HG02763 (cell line): ENCODE data around the gene NTN3.

ENCODE experiments used
- ATAC-seq: cut with Tn5 transposase; IDR thresholded peaks from one replicate; pipeline ENCODE4 v1.9.1; 2021; ENCODE audit warnings: mild to moderate bottlenecking, moderate library complexity; ENCODE audit not compliant: unreplicated experiment

Gene NTN3

DNA sequence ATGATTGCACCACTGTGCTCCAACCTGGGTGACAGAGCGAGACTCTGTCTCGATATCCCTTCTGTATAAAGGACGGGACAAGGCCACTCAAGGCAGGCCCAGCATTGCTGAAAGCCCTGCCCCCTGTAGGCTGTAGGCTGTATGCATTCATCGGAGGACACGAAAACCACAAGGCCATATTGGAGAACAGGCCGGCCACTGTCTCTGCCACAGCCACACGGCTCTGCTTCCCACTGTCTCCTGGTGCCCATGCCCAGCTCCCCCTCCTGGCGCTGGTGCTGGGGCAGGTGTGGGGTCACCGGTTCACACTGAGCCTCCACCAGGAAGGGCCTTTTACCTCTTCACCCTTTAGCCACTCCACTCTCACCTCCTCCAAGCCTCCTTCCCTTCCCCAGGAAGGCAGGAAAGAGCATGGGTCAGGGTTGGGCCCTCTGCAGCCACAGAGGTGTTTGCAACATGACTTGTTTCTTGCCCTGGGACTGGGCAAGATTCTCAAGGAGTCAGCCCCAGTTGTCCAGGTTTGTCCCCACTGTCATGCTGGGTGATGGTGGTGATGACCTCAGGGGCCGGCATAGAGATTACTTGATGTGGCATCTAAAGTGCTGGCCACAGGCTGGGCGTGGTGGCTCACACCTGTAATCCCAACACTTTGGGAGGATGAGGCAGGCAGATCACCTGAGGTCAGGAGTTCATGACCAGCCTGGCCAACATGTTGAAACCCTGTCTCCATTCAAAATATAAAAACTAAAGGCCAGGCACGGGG lies 5.3 kb upstream of the NTN3 start:
- no peak for ATAC-seq

DNA sequence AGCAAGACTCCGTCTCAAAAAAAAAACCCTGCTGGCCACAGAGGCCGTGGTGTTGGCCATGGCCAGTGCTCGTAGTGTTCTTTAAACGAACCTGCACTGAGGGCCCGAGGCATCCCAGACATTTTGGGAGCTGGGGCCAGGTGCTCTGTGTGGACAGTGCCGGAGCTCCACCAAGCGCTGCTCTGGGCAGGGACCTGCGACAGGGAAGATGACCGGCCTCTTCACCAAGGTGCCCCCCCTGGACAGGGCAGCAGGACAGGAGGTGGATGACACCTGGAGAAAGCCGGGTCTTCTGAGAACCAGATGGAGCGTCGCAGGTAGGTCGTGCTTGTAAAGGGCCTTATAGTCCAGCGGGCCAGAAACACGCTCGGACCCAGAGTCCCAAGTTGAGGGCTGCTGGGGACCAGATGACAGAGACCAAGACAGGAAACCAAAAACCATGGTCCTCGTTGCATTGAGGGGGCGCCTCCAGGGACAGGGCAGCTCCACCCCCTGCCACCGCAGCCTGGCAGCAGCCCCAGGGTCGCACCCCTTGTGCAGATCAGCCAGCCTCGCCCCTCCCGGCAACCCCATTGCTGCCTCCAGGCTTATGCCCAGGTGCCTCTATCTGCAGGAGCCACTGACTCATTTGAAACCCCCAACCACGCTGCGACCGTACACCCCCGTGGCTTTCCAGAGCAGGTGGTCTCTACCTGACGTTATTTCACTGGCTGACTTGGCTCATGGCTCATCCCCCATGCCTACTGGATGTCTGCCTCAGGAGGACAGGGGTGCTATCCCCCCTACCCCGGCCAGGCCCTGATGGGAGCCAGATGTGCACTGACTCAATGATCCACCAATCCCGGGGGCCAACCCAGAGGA lies 4.2 kb upstream of the NTN3 start:
- no peak for ATAC-seq

DNA sequence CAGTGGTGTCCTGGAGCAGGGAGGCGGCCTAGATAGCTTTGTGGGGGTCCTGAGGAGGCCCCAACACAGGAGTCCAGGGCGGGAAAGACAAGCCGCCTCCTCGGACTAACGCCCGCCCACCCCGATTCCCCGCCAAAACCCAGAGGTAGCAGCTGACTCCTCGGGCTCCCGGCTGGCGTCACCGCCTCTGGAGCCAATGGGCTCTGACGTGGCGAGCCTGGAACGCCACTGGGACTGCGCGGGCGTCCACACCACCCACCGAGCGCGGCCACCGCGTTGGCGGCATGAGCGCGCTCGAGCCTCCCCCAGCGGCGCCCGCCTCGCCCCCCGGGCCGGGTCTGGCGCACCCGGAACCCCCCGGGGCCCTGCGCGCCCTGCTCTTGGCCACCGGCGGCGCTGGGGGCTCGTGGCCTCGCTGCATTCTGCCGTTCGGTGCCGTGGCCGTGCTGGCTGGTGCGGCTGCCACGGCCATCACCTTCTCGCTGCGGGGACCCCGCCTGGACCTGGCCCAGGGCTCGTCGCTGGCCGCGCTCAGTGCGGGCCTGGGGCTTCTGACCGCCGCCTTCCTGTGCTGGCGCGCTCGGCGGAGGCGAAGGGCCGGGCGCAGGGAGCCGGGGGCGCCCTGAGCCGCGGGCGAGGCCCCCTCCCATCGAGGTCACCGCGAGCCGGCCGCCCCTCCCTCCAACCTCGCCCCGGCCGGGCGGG lies 3.4 kb upstream of the NTN3 start:
- no peak for ATAC-seq

DNA sequence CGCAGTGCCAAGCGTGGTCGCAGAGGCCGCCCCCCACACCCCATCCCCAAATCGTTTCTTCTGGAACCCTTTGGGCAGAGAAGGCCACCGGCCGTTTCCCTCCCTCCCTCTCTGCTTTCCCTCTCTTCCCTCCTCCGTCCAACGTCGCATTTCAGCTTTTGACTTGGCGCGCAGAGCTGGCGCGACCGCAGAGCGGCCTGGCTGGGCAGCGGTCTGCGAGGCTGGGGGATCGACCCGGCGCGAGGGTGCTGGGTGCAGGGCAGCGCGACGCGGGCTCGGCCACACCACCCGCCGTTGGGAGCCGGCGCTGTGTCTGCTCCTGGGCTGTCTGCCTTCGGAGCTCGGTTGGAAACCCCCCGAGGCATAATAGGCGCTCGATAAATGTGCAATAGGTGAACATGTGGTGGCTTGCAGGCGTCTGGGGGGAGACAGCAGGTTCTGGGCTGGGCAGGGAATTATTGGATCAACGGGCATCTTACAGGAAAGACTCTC lies 2.8 kb upstream of the NTN3 start:
- ATAC-seq: no peak

DNA sequence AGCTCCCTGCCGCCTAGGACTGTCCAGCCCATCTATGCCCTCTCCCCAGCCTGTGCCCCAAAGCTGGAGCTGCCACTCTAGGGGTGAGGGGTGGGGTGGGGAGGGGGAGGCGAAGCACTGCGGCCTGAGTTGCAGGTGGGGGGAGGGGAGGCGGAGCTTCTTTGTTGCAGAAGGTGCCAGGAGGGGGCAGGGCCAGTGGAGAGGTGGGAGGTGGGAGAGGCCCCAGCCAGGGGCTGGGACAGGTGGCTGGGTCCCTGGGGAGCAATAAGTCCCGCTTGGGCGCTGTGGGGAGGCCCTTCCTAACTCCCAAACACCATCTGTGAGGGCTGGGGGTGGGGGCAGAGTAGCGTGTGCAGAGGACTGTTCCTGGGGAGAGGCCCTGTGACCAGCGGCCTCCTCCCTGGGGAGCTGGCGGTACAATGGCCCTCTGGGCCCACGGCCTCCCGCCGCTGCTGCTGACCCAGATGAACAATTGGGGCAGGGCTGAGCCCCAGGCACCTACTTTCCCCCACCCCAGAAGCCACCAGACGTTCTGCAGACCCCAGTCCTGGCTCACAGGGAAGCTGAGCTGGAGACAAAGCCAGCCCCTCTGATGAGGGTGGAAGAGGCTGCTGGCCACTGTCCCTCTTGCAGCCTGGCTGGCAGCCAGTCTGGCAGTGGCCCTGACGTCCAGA lies 2.2 kb upstream of the NTN3 start:
- ATAC-seq: no peak

DNA sequence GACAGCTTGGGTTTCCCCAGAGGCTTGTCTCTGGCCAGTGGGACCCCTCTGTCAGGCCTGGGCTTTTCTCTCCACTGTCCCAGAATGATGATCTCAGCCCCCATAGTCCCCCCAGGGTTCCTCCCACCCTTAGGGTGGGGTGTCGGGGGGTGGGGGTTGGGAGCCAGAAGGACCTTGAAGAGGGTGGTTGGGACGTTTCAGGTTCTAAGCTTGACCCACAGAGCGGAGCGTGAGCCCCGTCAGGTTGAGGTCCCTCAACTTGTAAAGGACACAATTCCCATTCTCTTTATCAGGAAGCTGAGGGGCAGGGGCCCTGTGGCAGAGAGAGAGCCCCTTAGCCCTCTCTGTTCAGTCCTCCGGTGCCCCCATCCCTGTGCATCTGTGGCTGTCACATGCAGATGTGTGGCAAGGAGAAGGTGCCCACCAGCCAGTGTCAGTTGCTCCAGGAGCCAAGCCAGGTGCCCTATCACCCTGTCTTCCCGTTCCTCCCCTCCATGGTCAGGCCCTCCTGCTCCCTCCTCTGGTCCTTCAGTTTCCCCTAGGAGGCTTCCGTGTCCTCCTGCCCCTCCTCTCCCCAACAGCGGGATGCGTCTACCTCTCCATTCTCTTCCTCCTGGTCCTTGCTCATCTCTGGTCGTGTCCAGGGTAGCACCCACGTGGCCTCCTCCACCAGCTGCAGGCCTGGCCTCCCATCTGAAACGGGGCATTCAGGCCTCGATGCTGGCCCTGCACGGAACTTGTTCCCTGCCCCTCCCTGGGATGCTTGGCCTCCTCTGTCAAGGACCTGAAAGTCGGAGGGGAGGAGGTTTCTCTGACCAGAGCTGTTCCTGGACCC lies 1.5 kb upstream of the NTN3 start:
- no peak for ATAC-seq

DNA sequence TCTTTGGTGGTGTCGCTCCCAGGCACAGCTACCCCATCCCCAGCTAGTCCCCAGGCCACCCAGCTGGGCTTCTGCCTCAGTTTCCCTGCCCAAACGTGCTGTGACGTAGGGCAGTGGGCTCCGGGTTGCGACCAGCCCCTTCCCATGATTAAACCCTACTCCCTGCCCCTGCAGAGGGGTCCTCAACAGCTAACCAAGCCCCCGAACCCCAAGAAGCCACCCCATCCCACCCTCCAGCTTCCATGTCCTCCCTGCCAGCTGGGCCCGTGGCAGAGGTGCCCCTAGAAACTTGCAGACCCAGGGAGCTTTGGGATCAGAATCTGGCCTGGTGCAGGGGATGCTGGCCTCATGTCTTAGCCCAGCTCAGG lies 879 bp upstream of the NTN3 start:
- ATAC-seq: no peak

DNA sequence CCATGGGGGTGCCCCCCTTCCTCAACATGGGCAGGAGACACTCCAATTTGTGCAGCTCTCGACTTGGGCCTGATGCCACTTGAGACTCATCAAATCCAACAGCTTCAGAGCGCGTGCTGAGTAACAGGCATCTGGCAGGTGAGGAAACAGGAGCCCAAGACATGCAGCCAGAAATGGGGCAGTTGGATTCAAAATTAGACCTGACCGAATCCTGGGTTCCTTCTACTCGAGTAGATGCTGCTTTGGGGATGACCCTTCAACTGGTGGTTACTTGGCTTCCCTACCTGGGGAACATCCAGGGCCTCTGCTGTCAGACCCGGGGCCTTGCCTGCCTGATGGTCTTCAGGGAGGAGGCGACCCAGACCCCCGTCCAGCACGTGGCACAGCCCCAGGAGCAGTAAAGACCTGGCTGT lies 488 bp upstream of the NTN3 start:
- ATAC-seq: no peak

DNA sequence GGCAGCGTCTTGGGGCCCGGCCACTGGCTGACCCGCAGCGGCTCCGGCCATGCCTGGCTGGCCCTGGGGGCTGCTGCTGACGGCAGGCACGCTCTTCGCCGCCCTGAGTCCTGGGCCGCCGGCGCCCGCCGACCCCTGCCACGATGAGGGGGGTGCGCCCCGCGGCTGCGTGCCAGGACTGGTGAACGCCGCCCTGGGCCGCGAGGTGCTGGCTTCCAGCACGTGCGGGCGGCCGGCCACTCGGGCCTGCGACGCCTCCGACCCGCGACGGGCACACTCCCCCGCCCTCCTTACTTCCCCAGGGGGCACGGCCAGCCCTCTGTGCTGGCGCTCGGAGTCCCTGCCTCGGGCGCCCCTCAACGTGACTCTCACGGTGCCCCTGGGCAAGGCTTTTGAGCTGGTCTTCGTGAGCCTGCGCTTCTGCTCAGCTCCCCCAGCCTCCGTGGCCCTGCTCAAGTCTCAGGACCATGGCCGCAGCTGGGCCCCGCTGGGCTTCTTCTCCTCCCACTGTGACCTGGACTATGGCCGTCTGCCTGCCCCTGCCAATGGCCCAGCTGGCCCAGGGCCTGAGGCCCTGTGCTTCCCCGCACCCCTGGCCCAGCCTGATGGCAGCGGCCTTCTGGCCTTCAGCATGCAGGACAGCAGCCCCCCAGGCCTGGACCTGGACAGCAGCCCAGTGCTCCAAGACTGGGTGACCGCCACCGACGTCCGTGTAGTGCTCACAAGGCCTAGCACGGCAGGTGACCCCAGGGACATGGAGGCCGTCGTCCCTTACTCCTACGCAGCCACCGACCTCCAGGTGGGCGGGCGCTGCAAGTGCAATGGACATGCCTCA lies 773 bp downstream of the NTN3 start:
- no peak for ATAC-seq

DNA sequence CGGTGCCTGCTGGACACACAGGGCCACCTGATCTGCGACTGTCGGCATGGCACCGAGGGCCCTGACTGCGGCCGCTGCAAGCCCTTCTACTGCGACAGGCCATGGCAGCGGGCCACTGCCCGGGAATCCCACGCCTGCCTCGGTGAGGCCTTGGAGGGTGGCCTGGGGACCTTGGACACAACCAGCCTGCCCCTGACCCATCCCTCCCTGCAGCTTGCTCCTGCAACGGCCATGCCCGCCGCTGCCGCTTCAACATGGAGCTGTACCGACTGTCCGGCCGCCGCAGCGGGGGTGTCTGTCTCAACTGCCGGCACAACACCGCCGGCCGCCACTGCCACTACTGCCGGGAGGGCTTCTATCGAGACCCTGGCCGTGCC lies 1.4 kb downstream of the NTN3 start:
- ATAC-seq: no peak

DNA sequence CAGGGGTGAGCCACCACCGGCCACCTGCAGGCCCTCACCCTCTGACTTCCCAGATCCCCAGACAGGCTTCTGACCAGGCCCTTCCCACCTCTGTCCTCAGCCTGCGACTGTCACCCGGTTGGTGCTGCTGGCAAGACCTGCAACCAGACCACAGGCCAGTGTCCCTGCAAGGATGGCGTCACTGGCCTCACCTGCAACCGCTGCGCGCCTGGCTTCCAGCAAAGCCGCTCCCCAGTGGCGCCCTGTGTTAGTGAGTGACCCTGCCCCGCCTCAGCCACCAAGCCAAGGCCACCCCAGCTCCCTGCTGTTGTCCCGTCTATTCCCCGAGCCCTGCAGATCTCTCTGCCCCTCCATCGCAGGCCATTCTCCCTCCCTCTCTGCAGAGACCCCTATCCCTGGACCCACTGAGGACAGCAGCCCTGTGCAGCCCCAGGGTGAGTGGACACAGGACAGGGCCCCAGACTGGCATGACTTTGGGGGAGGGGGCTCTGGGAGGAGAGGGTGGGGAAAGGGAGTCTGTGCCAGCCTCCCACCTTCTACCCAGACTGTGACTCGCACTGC lies 1.9 kb downstream of the NTN3 start:
- ATAC-seq: no peak

DNA sequence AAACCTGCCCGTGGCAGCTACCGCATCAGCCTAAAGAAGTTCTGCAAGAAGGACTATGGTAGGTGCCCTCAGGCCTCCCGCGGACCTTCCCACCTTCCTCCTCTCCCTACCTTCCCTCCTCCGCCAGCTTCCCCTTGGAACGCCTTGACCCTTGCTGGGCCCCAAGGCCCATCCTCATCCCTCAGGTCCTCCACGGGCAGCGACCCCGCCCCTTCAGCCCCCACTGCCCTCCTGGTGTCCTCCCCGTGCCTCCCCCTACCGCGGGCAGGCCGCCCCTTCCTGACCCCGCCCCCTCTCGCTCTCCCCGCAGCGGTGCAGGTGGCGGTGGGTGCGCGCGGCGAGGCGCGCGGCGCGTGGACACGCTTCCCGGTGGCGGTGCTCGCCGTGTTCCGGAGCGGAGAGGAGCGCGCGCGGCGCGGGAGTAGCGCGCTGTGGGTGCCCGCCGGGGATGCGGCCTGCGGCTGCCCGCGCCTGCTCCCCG lies 2.4 kb downstream of the NTN3 start:
- ATAC-seq: no peak

DNA sequence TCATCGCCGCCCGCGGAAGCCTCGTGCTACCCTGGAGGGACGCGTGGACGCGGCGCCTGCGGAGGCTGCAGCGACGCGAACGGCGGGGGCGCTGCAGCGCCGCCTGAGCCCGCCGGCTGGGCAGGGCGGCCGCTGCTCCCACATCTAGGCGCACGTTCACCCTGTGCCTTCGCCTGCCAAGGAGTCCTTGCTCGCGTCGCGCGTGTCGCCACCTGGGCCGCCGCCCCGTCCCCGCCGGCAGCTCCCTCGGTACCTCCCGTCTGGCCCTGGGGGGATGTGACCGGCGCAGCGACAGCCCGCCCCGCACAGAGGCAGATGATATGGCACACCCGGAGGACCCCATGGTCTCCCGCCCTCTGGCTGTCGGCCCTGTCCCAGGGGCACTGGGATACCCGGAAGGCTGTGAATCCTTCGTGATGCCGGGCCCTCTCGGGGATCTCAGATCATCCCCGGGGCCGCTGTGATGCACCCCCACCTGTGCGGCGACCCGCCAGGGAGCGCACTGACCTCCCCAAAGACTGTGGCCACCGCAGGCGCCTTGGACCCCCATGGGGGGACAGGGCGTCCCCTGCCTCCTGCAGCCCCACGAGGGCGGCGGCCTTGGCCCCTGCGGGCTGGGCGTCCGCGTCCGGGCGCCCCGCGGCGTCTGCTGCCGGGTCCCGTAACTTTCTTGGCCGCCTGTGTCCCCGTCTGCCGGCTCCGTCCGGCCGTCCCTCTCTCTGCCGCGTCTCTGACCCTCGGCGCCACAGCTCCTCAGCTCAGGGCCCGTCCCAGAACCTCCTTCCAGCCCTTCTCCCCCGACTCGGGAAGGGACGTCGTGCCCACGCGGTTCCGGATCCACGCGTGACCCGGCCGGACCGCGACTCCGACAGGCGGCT lies 3.1 kb downstream of the NTN3 start:
- ATAC-seq: peak; percentile 26

DNA sequence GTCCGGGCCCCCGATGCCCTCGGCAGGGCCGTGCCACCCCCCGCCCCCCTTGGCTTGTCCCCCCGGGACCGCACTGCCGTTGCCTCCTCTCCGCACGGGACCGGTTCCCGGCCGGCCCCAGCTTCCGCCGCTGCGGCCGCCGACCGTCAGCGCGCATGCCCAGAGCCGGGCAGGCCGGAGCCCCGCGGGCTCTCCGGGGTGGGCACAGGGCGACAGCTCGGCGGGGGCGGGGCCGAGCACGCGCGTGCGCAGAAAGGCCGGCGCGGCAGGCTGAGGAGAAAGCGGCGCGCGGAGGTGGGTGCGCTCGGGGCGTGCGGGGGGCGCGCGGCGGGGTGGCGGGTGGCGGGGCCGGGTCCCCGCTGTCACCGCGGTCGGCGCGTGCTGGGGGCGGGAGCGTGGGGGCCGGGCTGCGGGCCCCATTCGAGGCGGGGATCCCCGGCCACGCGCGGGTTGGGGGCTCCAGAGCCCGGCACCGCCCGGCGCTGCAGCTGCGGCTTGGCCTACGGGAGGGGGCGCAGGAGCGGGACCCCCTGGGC lies 3.8 kb downstream of the NTN3 start, which contains the start of gene TBC1D24:
TBC1D24 (plus strand) TSS at position 251 of the 536 bp plus-strand sequence. CDS start 21,022 bp downstream, outside the sequence.
- ATAC-seq: peak; percentile 64

DNA sequence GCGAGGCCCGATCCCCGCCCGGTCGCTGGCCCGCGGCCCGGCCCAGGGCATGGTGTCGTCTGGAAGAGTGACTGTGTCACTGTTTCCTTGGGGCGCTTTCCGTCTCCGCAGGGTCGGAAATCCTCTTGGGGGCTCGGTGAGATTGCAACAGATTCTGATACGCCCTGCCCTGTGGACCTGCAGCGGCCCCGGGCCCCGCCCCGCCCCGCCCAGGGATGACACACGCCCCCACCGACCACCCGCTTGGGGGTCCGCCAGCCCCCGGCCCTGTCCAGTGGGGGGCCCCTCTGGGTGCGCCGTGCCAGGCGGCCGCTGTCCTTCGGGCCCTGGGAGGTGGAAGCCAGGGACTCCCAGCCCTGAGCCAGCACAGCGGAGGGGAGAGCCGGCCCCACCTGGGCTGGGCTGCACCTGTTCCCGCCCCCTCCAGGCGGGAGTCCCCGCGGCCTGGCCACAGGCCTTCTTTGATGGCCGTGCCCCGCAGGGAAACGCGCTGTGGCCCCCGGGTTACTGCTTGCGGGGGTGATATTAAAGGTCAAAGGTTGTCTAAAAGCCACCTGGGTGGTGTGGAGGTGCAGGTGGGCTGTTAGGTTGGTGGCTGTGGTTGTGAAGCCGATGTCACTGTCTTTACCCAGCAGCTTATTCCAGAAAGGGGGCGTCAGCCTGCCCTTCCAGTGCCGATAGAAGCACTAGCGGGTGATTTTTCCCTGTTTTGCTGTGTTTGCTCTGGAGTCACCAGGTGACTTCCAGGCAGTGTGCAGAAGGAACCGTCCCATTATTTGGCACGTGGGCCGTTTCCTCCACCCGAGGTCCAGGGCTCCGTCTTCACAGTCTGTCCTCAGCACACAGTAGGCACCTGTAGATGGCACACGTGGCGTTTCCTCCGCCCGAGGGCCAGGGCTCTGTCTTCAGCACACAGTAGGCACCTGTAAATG lies 4.6 kb downstream of the NTN3 start:
- no peak for ATAC-seq

DNA sequence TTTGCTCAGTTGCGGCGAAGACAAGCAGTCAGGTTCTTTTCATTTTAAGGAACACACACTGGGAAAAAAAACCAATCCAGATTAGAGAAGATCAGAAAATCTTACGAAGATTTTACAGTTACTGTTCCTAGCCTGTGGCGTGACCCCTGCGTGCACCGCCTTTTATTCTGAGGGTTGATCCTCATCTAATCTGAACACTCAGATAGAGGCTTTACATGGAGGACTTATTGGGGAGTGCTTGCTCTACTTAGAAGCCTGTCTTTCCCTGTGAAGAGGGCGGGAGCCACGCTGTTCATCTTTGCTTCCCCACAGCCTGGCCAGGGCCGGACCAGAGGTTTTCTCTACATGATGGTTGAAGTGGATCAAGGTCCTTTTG lies 5.2 kb downstream of the NTN3 start:
- ATAC-seq: no peak
